Dermis blood vessel endothelial cell (primary cell): ENCODE measurements around the gene NUP160. TPM values are rescaled to one million over a fixed set of nuclear protein-coding genes. Genes with fewer than 3 reads are reported as not detected.
"Not testable (repeated sequence)": the region's sequence is repeated elsewhere in the genome, so short reads cannot be mapped to it uniquely, and the experiment has no call there.

Experiments used
- DNase-seq: peaks from one replicate; pipeline ENCODE4 v3.0.0; 2010
- total RNA-seq: library from RNA; depleted of rRNA; stranded (reverse); fragments of >200 nt; gene quantifications from 2 replicates; pipeline ENCODE4 v1.2.3, GENCODE V29; 2014

Gene NUP160
- total RNA-seq, 1 donor from 2014 or later, result 25.9 TPM

GRCh38 chr11:47860536-47860935 lies 12.4 kb upstream of the NUP160 start:
- DNase-seq, result no peak

DNA sequence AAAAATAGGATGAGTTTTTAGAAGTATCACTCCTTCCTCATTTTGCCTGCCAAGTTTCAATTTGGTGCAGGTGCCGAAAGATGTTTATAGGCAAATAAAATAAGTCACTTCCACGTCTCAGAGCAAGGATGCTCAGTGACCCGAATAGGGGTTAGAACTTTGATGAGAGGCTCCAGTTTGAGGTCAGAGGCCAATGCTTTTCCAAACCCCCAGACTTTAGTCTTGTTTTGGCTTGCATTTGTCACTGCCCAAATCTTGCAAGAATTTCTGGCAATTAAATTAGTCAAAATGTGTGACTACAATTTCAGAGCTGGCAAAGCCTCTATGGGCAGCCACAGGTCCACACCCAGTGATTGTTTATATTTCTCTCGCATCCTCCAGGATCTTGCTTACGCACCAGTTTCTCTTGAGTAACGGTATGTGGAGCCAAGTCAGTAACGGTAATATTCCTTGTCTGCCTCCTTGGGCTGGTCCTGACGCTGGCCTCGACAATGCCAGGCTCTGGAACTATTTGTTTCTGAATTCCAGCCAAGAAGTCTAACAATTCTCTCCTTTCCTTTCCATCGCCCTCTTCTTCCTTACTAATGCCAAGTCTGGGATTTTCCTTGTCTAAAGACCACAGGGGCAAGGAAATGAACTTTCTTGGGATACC lies 9.9 kb upstream of the NUP160 start:
- peak; percentile 56 for DNase-seq

- no peak for DNase-seq
These were observed 9.3 kb upstream of the NUP160 start for GRCh38 chr11:47857485-47857884.

- DNase-seq, result no peak
These were observed 8.0 kb upstream of the NUP160 start for GRCh38 chr11:47856186-47856585.

DNA sequence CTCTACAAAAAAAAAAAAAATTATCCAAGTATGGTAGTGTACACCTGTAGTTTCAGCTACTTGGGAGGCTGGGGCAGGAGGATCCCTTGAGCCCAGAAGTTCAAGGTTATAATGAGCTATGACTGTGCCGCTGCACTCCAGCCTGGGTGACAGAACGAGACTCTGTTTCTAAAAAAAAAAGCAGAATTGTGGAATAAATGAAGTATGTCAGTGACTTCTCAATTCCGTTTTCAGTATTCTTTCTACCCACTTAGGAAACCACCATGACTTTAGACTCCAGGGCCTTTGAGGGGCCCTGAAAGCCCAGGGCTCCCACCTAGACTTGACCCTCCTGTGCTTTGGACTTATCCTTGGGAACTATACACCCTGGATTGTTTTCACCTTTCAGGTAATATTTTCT lies 6.5 kb upstream of the NUP160 start:
- no peak for DNase-seq

DNA sequence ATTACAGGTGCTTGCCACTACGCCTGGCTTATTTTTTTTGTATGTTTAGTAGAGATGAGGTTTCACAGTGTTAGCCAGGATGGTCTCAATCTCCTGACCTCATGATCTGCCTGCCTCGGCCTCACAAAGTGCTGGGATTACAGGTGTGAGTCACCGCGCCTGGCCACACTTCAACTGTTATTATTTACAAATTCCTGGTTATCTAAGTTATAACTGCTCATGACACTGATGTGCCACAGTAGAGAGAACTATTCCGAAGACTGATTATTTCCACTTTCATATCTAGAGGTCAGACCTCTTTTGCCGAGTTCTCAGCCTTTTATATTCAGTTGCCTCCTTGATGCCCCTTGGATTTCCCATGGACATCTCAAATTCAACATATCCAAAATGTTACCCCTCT lies 3.9 kb upstream of the NUP160 start:
- DNase-seq, result no peak

GRCh38 chr11:47850337-47850736 lies 2.2 kb upstream of the NUP160 start:
- DNase-seq, result no peak

DNA sequence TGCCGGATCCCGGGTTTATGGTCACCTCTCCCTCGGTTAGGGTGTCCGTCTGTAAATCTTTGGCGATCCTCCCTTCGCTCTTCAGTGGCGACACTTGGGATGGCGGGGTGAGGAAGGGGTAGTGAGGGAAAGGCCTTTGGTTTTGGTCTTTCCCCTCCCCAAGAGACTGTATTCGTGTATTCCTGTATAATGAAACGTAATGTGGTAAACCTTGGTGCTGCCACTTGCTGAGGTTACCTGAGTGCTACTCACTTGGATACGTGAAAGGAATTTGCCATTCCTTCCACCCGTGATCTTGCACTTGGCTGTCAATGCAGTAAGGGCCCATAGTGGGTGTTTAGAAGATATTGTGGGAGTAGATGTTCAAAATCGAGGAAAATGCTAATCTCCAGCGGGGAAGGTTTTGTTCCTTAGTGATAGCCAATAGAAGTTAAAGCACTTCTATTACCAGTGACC lies 578 bp upstream of the NUP160 start:
- DNase-seq, result no peak

GRCh38 chr11:47847537-47847891 lies 636 bp downstream of the NUP160 start:
- no peak for DNase-seq

GRCh38 chr11:47846998-47847397 lies 1.2 kb downstream of the NUP160 start:
- no peak for DNase-seq

DNA sequence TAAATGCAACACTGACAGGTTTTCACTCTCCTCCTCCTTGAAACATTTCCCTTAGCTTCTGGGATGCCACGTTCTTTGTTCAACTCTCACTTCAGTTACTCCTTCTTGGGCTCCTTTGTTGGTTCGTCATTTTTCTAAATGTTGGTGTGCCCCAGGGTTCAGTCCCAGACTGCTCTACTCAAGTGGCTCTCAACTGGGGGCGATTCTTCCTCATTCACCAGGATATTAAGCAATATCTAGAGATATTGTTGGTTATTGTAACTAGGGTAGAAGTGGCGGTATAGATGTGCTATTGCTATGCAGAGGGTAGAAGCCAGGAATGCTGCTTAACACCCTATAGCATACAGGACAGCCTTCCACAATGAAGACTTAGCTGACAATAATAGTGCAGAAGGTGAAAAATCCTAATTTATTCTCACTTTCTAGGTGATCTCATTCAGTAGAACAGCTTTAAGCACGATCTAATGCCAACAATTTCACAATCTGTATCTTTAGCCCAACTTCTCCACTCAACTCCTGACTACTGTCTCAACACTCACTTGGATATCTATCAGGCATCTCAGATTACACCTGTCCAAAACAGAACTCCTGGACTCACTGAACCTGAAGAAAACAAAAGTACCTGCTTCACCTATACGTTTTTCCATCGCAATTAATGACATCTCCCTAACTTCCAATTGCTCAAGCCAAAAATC lies 4.6 kb downstream of the NUP160 start:
- no peak for DNase-seq

DNA sequence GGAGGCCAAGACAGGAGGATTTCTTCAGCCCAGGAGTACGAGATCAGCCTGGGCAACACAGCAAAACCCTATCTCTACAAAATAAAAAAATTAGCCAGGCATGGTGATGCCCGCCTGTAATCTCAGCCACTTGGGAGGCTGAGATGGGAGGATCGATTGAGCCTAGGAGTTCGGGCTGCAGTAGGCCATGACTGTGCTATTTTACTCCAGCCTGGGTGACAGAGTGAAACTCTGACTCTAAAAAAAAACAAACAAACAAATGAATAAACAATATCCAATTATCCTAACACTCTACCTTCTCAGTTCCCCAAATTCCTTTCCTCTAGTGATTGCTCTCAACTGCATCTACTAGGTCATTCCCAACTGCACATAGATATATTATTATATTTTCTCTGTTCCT lies 5.4 kb downstream of the NUP160 start:
- DNase-seq, result no peak

- no peak for DNase-seq
These were observed 10.2 kb downstream of the NUP160 start for GRCh38 chr11:47837929-47838328.

DNA sequence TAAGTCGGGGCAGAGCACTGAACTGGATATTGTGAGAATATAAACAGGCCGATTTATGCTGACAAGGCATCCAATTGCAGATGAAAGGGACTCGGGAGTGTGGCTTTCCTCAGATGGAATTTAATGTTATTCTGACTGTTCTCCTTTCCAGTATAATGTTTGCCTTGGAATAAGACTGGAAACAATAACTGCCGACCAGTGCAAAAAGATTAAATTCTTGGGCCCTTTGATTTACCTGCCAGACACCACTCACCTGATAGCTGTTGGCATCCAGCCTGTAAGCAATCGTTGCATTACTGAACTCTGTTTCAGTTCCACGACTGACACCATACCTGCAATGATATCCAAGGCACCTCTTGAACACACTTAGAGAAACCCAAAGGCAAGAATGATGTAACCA lies 10.9 kb downstream of the NUP160 start:
- DNase-seq, result no peak

DNA sequence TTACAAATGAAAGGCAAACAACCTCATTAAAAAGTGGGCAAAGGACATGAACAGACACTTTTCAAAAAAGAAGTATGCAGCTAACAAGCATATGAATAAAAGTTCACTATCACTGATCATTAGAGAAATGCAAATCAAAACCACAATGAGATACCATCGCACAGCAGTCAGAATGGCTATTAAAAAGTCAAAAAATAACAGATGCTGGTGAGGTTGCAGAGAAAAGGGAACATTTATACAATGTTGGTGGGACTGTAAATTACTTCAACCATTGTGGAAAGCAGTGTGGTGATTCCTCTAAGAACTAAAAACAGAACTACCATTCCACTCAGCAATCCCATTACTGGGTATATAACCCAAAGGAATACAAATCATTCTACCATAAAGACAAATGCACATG lies 18.1 kb downstream of the NUP160 start:
- not testable (repeated sequence) for DNase-seq

- no peak for DNase-seq
These were observed 19.9 kb downstream of the NUP160 start for GRCh38 chr11:47828284-47828683.

- not testable (repeated sequence) for DNase-seq
These were observed 25.5 kb downstream of the NUP160 start for GRCh38 chr11:47822664-47823063.

DNA sequence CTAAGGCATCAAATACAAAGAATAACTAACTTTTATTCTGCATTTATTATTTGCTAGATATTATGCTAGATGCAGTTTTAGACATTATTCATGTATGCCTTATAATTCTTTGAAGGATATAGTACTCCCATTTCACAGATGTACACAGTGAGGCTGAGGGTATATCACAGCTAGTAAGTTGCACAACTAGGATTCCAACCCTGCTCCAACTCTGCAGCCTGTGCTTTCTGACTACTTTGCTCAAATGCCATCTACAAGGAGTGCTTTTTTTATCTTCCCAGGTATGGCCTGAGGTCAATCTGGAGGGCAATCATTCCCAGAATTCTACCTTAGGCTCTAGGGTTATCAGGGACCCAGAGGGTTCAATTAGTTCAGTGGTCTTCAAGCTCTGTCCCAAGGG lies 28.4 kb downstream of the NUP160 start:
- DNase-seq, result no peak

DNA sequence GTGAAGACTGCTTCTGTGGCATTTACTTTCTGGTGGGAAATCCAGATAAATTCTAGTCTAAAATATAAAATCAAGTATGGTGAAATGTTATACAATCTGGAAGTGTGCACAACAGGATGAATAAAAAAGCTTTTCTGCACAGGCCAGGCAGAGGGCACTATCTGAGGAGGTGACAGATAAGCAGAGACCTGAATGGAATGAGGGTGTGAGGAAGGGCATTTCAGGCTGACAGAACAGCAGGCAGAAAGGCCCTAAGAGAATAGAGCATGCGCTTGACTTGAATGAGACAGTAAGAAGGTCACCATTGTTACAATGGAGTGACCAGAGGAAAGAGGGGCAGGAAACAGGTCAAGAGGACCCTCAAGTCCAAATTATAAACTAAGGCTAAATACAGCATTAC lies 47.4 kb downstream of the NUP160 start:
- no peak for DNase-seq

- peak; percentile 52 for DNase-seq
These were observed 50.5 kb downstream of the NUP160 start for GRCh38 chr11:47797633-47798032.

DNA sequence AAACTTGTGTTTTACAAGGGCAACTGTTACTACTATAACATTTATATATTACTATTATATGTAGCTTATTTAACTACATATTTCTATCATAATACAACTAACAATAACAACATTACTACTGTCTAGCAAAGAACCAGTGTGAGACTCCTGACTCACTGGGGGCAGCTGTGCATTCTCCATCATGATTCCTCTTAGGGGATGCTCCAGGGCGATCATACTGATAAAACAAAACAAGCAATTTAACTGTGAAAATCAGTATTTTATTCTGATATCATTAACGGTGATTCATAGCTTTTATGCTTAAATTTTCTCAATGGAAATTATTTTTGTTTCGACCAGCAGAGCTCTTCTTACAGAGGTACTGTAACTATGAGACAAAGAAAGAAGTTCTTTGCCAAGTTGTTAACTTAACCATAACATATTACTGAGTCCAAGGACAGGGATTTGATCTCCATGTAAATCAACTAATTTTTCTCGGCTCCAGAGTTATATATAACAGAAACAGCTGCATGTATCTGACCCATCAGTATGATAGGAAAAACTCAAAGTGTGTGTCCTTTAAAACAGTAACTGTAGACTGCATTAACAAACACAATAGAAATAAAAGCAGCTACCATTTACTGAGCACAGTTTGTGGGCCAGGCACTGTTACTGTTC lies 56.2 kb downstream of the NUP160 start:
- no peak for DNase-seq

DNA sequence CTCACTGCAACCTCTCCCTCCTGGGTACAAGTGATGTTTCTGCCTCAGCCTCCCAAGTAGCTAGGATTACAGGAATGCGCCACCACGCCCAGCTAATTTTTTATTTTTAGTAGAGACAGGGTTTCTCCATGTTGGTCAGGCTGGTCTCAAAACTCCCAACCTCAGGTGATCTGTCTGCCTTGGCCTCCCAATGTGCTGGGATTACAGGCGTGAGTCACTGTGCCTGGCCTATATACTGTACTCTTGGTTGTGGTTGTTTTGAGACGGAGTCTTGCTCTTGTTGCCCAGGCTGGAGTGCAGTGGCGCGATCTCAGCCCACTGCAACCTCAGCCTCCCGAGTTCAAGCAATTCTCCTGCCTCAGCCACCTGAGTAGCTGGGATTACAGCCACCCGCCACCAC lies 58.1 kb downstream of the NUP160 start:
- DNase-seq, result not testable (repeated sequence)

DNA sequence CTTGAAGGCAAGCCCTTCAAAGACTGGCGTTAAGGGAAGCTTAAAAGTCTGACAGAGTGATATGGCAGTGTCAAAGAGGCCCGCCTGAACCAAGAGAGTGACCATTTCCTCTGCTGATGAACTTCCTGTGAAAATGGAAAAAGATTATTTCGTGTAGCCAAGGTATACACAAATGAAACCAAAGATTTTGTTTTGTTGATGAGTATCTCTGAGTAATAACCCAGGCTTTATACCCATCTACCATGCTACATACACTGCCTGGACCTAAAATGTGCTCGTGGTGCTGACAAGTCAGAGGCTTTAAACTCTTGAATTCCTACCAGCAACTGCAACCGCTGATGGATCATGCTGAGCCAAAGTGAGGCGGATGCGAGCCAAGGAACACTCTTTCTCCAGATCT lies 60.0 kb downstream of the NUP160 start:
- DNase-seq, result peak; percentile 10

GRCh38 chr11:47786373-47786772 lies 61.8 kb downstream of the NUP160 start:
- DNase-seq, result no peak
